ENCODE data around the gene WASL. TPM values are rescaled to one million over a fixed set of nuclear protein-coding genes. Genes with fewer than 3 reads are reported as not detected.

Gene WASL
- total RNA-seq, 4 donors from 2014 or later, result 36.0 to 51.5 (median 38.5) TPM

DNA sequence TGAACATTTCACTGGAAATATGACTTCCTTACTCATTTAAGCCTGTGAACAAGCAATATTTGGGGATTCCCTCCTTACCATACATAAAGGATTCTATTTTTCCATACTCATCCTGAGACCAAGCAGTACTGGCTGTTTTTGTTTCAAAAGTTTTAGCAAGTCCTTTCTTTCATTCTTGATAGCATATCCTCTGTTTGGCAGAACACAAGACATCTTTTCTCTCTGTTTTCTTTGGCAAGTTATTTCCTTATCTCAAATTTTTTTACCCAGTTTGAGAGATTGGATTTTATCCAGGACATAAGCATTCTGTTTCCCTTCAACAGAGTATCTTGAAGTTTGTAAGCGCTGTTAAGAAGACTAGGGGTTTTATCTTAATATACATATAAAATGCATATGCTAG, 3.0 kb upstream of the WASL start:
- 80% methylated on average over 1 of the region's 1 CpG for WGBS
- H3K4me3 ChIP-seq, result no peak overlapping the region
- H3K9me3 ChIP-seq, result no peaks in the 10 kb centered on the region
- peak overlapping the region in 1 of 4 donors; percentile 14 for H3K27ac ChIP-seq (replicated peaks in 1 of 4)
- H3K27me3 ChIP-seq, result no peaks in the 10 kb centered on the region
- DNase-seq (ENCODE audit: extremely low spot score), result no peak
- intact Hi-C loops (cut with DNase I), result no loop called here
- no peaks in the 10 kb centered on the region for H3K36me3 ChIP-seq
- H3K4me1 ChIP-seq, result peaks cover 12 to 41% (median 34%) of the 10 kb centered on the region in 4 donors
- no peak for TF ChIP-seq POLR2A (IDR thresholded peaks at IDR 0.05; ENCODE audit: low read depth)
- TF ChIP-seq EP300 (IDR thresholded peaks at IDR 0.05), result no peak
- TF ChIP-seq, protein P1, sequence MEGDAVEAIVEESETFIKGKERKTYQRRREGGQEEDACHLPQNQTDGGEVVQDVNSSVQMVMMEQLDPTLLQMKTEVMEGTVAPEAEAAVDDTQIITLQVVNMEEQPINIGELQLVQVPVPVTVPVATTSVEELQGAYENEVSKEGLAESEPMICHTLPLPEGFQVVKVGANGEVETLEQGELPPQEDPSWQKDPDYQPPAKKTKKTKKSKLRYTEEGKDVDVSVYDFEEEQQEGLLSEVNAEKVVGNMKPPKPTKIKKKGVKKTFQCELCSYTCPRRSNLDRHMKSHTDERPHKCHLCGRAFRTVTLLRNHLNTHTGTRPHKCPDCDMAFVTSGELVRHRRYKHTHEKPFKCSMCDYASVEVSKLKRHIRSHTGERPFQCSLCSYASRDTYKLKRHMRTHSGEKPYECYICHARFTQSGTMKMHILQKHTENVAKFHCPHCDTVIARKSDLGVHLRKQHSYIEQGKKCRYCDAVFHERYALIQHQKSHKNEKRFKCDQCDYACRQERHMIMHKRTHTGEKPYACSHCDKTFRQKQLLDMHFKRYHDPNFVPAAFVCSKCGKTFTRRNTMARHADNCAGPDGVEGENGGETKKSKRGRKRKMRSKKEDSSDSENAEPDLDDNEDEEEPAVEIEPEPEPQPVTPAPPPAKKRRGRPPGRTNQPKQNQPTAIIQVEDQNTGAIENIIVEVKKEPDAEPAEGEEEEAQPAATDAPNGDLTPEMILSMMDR (IDR thresholded peaks at IDR 0.05), result no peak
- TF ChIP-seq POLR2AphosphoS5 (IDR thresholded peaks at IDR 0.05), result no peak

DNA sequence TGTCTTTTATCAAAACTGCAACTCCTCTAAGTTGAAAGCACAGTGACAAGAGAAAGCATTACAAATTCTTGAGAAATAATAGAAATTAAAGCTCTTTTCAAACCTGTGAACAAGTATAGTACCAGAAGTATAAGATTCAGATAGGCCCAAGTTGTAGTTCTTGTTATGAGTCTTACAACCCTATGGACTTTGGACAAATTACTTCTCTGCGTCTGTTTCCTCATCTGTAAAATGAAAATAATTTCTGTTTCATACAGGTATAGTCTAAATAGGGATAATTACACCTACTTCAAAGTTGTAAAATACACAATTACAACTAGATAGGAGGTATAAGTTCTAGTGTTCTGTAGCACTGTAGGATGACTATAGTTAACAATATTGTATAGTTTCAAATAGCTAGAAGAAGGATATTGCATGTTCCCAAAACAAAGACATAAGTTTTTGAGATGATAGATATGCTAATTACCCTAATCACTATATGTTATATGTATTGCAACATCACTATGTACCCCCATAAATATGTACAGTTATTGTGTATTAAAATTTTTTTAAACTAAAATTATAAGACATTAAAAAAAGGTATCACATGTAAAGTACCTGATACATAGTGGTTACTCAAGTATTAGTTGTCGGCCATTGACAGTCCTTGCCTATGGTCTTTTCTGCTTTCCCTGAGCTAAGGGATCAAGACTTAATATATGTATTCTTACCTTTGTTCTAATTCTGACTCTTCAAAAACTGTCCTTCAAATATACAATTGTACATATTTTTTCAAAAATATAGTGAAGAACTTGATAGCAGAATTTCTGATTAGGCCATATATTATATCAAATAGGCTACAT, 1.8 kb upstream of the WASL start:
- TF ChIP-seq, protein P1 (IDR thresholded peaks at IDR 0.05), result no peak
- no peak for TF ChIP-seq POLR2A (IDR thresholded peaks at IDR 0.05; ENCODE audit: low read depth)
- no peak for TF ChIP-seq POLR2AphosphoS5 (IDR thresholded peaks at IDR 0.05)
- no peak for TF ChIP-seq EP300 (IDR thresholded peaks at IDR 0.05)
- intact Hi-C loops (cut with DNase I), result no loop called here

DNA sequence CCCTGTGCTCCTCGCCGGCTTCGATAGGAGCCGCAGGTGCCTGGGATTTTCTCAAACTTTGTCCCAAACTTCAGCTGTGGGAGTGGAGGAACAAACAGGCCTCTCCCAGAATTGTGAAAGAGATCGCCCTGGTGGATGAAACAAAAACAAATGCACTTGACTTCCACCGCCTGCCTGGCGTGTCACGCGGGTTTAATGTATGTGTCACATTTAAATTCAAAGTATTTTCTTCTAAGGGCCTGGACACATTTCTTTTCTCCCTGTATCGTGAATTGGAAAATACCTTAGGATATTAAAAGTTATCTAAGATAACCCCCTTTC, 694 bp upstream of the WASL start:
- Histone ChIP-seq H3K27ac (replicated peaks in 1 of 4) (peak overlapping the region; percentile 97 to 99 (median 98)), H3K9me3 (no peaks in the 10 kb centered on the region), H3K27me3 (no peaks in the 10 kb centered on the region), H3K4me3 (peak overlapping the region; percentile 89 to 96 (median 92)), H3K36me3 (no peaks in the 10 kb centered on the region), H3K4me1 (peaks cover 34 to 63% (median 57%) of the 10 kb centered on the region in 4 donors)
- TF ChIP-seq, protein P1 (IDR thresholded peaks at IDR 0.05), result peak in 1 of 3 experiments; percentile 0
- no peak for TF ChIP-seq POLR2A (IDR thresholded peaks at IDR 0.05; ENCODE audit: low read depth)
- WGBS, result 2% methylated on average over 7 of the region's 10 CpGs
- intact Hi-C loops (cut with DNase I), result loop anchor here (5.0 kb wide), 2 partner anchors 67 to 192 kb away; partner anchors contain the start of gene NDUFA5
- DNase-seq (ENCODE audit: extremely low spot score), result no peak

More for the DNA sequence above, 1.8 kb upstream of the WASL start:
- H3K27ac ChIP-seq (replicated peaks in 1 of 4), result peak overlapping the region; percentile 97 to 99 (median 98)
- no peaks in the 10 kb centered on the region for H3K36me3 ChIP-seq
- no peak for DNase-seq (ENCODE audit: extremely low spot score)
- no peaks in the 10 kb centered on the region for H3K9me3 ChIP-seq
- WGBS, result 85% methylated on average over 2 of the region's 2 CpGs
- peaks cover 24 to 53% (median 46%) of the 10 kb centered on the region in 4 donors for H3K4me1 ChIP-seq
- peak overlapping the region; percentile 89 to 96 (median 92) for H3K4me3 ChIP-seq
- no peaks in the 10 kb centered on the region for H3K27me3 ChIP-seq

DNA sequence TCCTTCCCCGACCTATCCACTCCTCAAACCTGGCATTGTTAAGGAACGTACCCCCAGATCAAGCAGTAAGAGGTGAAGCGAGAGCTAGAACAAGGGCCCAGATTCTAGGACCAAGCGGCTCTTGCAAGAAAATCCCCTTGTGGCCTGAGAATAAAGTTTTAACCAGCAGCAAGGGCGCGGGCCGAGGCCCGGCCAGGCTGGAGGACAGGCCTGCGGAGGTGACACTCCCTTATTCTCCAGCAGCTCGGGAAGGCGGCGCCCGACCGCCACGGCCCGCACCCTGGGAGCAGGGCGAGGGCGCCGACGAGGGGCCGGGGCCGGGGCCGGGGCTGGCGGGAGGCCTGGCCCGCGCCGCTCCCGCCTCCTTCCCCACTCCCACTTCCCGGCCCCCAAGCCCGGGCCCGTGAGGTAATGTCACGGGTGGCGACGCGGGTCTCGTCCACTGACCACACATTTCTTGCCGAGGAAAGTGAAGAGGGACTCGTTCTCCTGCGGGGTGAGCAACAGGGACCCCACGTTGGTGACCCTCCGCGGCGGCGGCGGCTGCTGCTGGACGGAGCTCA, 551 bp downstream of the WASL start:
- peak overlapping the region; percentile 89 to 96 (median 92) for H3K4me3 ChIP-seq
- WGBS, result 2% methylated on average over 22 of the region's 46 CpGs
- H3K4me1 ChIP-seq, result peaks cover 45 to 75% (median 70%) of the 10 kb centered on the region in 4 donors
- peak overlapping the region; percentile 97 to 99 (median 98) for H3K27ac ChIP-seq (replicated peaks in 1 of 4)
- H3K36me3 ChIP-seq, result no peaks in the 10 kb centered on the region
- no peaks in the 10 kb centered on the region for H3K27me3 ChIP-seq
- no peaks in the 10 kb centered on the region for H3K9me3 ChIP-seq
- DNase-seq (ENCODE audit: extremely low spot score), result no peak
- TF ChIP-seq, protein P1 (IDR thresholded peaks at IDR 0.05), result no peak
- TF ChIP-seq POLR2A (IDR thresholded peaks at IDR 0.05; ENCODE audit: low read depth) (no peak), EP300 (IDR thresholded peaks at IDR 0.05) (no peak), POLR2AphosphoS5 (IDR thresholded peaks at IDR 0.05) (no peak)
- intact Hi-C loops (cut with DNase I), result loop anchor here (5.0 kb wide), 2 partner anchors 66 to 191 kb away; partner anchors contain the start of gene NDUFA5
